GM18873 (cell line): ENCODE results near the gene BRME1.

ENCODE experiments used
- ATAC-seq: cut with Tn5 transposase; IDR thresholded peaks from one replicate; pipeline ENCODE4 v1.9.1; 2021; ENCODE audit warnings: mild to moderate bottlenecking, moderate library complexity, moderate number of reproducible peaks; ENCODE audit not compliant: unreplicated experiment, low FRiP score

BRME1 gene

GRCh38 chr19:13892870-13893269, 13.0 kb downstream of the BRME1 start:
- no peak for ATAC-seq

- ATAC-seq = no peak
Observed at GRCh38 chr19:13890136-13890535, 15.8 kb downstream of the BRME1 start.

GRCh38 chr19:13888281-13888680, 17.6 kb downstream of the BRME1 start:
- ATAC-seq = no peak

- no peak for ATAC-seq
Observed at GRCh38 chr19:13887517-13887916, 18.4 kb downstream of the BRME1 start.

- ATAC-seq = no peak
Observed at GRCh38 chr19:13887018-13887436, 18.9 kb downstream of the BRME1 start.

- no peak for ATAC-seq
Observed at GRCh38 chr19:13885826-13886365, 20.0 kb downstream of the BRME1 start.

GRCh38 chr19:13884726-13885591, 21.0 kb downstream of the BRME1 start:
- ATAC-seq = no peak

GRCh38 chr19:13883516-13884064, 22.3 kb downstream of the BRME1 start:
- no peak for ATAC-seq

GRCh38 chr19:13882836-13883235, 23.1 kb downstream of the BRME1 start:
- ATAC-seq = no peak

- ATAC-seq = no peak
Observed at GRCh38 chr19:13882419-13882795, 23.5 kb downstream of the BRME1 start.

GRCh38 chr19:13881692-13882418, 24.1 kb downstream of the BRME1 start:
- ATAC-seq = no peak

- ATAC-seq = no peak
Observed at GRCh38 chr19:13881251-13881691, 24.6 kb downstream of the BRME1 start.

- peak; percentile 61 for ATAC-seq
Observed at GRCh38 chr19:13880059-13881043, 25.6 kb downstream of the BRME1 start.

GRCh38 chr19:13877303-13877702, 28.6 kb downstream of the BRME1 start:
- no peak for ATAC-seq

GRCh38 chr19:13876834-13877233, 29.1 kb downstream of the BRME1 start, which contains the start of gene NANOS3:
TSS of gene NANOS3 (plus strand) at chr19:13877134. CDS start at chr19:13877249, 115 bp downstream.
- ATAC-seq = no peak

GRCh38 chr19:13875824-13876223, 30.1 kb downstream of the BRME1 start:
- no peak for ATAC-seq

- no peak for ATAC-seq
Observed at GRCh38 chr19:13873834-13874515, 31.9 kb downstream of the BRME1 start.

- no peak for ATAC-seq
Observed at GRCh38 chr19:13872695-13873389, 33.1 kb downstream of the BRME1 start.

- ATAC-seq = no peak
Observed at GRCh38 chr19:13872339-13872694, 33.6 kb downstream of the BRME1 start.
